Tibial nerve (tissue), 4 donors: ENCODE data around the gene GALNS.

Experiments
- CTCF ChIP-seq, 5 experiments: fragments of 200-600 bp in 3 of 5; fragments of 450-650 bp in 2 of 5; sonication (generic) in 3 of 5; IDR thresholded peaks; one replicate each; pipeline ENCODE4 v1.5.1; 2016 to 2019; ENCODE audit warnings: antibody characterized with exemption in 5 of 5, mild to moderate bottlenecking in 3 of 5, moderate library complexity in 2 of 5
- EP300 ChIP-seq, 2 donors: sonication (generic); formaldehyde crosslinking; IDR thresholded peaks; one replicate each; pipeline ENCODE4 v1.6.1; 2017; ENCODE audit warnings: antibody characterized with exemption in 2 of 2, mild to moderate bottlenecking in 1 of 2
- POLR2A ChIP-seq, 2 donors: fragments of 450-650 bp; IDR thresholded peaks; one replicate each; pipeline ENCODE4 v1.6.1; 2017; ENCODE audit warnings: antibody characterized with exemption in 2 of 2, mild to moderate bottlenecking in 2 of 2, moderate library complexity in 2 of 2

DNA sequence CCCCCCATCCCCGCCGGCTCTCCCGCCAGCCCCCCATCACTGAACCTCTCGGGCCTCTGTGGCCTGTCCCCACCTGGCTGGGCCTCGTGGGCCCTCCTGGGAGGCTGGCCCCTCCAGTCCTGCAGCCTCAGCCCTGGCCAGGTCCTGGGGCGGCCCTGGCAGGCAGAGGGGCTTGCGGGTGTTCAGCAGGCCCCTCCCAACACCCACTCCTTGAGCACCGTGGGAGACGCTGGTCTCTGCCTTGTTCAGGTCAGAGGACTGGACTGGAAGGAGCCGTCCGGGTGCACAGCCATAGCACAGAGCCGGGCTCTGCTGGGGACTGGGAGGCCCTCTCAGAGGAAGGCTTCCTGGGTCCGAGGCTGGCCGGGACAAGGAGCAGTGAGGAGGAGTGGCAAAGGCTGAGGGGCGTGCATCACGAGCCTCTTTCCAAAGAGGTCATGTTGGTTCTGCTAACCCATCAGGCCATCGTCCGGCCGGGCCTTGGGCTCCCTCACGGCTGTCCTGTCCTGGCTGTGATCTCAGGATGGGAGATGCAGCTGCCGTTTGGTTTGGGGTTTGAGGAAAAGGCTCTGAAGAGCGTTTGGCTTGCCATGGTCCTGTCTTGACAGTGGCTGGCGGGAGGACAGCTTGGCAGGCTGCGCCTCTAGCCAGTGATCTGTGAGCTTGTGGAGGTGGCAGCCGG is 16.0 kb upstream of the GALNS start:
- TF ChIP-seq EP300 (IDR thresholded peaks at IDR 0.05) (no peak), CTCF (IDR thresholded peaks at IDR 0.05) (no peak), POLR2A (IDR thresholded peaks at IDR 0.05) (no peak)
